ENCODE data around the gene ZNF865. TPM values are rescaled to one million over a fixed set of nuclear protein-coding genes. Genes with fewer than 3 reads are reported as not detected.

ZNF865 gene
- total and polyA plus RNA-seq, 2 donors (not counting 1 experiment from before 2014, with no cell fraction given), result 11.3 to 22.7 TPM

DNA sequence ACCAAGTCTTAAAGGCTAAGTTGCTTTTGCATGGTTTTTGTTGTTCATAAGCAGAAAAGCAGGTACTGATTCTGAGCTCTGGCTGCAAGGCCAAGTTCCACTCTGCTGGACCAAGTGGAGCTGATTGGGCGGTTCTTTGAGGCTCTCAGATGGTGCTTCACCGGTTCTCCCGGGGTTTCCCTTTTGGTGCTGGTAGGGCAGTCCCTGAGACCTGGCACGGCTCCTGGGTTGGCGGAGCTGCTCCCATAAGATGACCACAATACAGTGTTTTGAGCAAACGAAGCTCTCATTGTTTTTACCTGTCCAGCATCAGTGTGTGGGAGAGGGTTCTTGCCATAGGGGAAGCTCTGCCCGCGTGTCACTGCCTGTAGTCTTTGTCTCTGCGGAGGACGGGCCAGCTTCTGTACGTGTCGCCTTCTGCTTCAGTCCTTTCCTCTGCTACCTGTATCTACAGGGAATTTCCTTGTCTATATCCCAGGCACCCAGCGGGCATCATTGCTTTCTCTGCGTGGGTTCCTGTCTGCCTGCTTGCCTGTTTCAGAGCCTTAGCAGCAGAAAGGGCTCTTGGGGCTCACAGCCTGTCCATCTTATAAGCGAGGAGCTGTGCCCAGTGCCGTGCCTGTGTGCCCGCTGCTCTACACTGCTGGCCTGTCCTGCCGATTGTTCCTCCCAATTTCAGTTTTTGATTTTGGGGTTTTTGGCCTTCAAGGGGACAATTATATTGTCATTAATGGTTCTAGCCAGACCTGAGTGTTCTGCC lies 51.7 kb downstream of the ZNF865 start:
- Histone ChIP-seq H4K20me1 (ENCODE audit: control insufficient read depth, insufficient read depth, low read length, poor library complexity, severe bottlenecking) (peaks cover 68% of the 10 kb centered on the region), H3K27me3 (replicated peaks in 1 of 4; ENCODE audit: control extremely low read depth in 1 of 4, control insufficient read depth in 3 of 4, insufficient read depth in 4 of 4, low read length in 3 of 4) (no peaks in the 10 kb centered on the region), H3K79me2 (ENCODE audit: control insufficient read depth, insufficient read depth, low read length) (peaks cover 69% of the 10 kb centered on the region), H3K9ac (ENCODE audit: low read length) (peak overlapping the region; percentile 93), H3K27ac (ENCODE audit: low read length in 2 of 2) (peak overlapping the region in 1 of 2 donors; percentile 25), H3K4me1 (ENCODE audit: control insufficient read depth in 2 of 2, insufficient read depth in 2 of 2, low read length in 2 of 2) (peaks cover 37 to 51% of the 10 kb centered on the region in 2 donors), H3K4me2 (replicated peaks; ENCODE audit: low read depth, low read length, poor library complexity, severe bottlenecking) (peak overlapping the region; percentile 87), H3K36me3 (replicated peaks in 1 of 2; ENCODE audit: control extremely low read depth in 1 of 2, control insufficient read depth in 1 of 2, extremely low read depth in 1 of 2, insufficient read depth in 2 of 2, low read length in 1 of 2) (peaks cover 0 to 49% of the 10 kb centered on the region in 2 experiments), H2AFZ (ENCODE audit: insufficient read depth, low read depth, low read length, poor library complexity, severe bottlenecking) (no peak overlapping the region), H3K9me3 (ENCODE audit: control extremely low read depth in 1 of 3, control insufficient read depth in 2 of 3, insufficient read depth in 1 of 3, low read length in 2 of 3) (no peaks in the 10 kb centered on the region), H3K4me3 (ENCODE audit: control extremely low read depth in 1 of 5, extremely low read depth in 1 of 5, insufficient read depth in 1 of 5, low read depth in 2 of 5, low read length in 4 of 5) (peak overlapping the region in 3 of 5 experiments; percentile 66 to 92 (median 85))
- Mint-ChIP-seq H3K4me3 (peak overlapping the region; percentile 93), H3K4me1 (peaks cover 52% of the 10 kb centered on the region), H3K27me3 (no peaks in the 10 kb centered on the region), H3K9me3 (ENCODE audit: insufficient read depth) (no peaks in the 10 kb centered on the region), H3K27ac (peak overlapping the region; percentile 73)
- DNase-seq, result no peak
- CTCF ChIA-PET, result interaction anchor here (0.7 to 2.3 kb wide), 5 partner anchors 14 to 152 kb away, joined by 3 to 15 read pairs (median 5); no protein-coding TSS in a partner anchor
- no peak for ATAC-seq (ENCODE audit: low read depth)
- intact Hi-C loops (cut with micrococcal nuclease), result no loop called here
- POLR2A ChIA-PET, result interaction anchor here (0.6 kb wide), 1 partner anchor 60 kb away, joined by 4 read pairs; no protein-coding TSS in a partner anchor
- 51% methylated on average over 17 of the region's 18 CpGs for WGBS (ENCODE audit: insufficient coverage)
- no peak for TF ChIP-seq EZH2 (IDR thresholded peaks at IDR 0.05; ENCODE audit: borderline replicate concordance, insufficient read depth, low read depth, low read length, poor library complexity, severe bottlenecking)
- TF ChIP-seq, protein P1, sequence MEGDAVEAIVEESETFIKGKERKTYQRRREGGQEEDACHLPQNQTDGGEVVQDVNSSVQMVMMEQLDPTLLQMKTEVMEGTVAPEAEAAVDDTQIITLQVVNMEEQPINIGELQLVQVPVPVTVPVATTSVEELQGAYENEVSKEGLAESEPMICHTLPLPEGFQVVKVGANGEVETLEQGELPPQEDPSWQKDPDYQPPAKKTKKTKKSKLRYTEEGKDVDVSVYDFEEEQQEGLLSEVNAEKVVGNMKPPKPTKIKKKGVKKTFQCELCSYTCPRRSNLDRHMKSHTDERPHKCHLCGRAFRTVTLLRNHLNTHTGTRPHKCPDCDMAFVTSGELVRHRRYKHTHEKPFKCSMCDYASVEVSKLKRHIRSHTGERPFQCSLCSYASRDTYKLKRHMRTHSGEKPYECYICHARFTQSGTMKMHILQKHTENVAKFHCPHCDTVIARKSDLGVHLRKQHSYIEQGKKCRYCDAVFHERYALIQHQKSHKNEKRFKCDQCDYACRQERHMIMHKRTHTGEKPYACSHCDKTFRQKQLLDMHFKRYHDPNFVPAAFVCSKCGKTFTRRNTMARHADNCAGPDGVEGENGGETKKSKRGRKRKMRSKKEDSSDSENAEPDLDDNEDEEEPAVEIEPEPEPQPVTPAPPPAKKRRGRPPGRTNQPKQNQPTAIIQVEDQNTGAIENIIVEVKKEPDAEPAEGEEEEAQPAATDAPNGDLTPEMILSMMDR (IDR thresholded peaks at IDR 0.05), result no peak
